DLD1 (cell line): Measurements from ENCODE around the gene UNC5A.

Experiments
- in situ Hi-C: cut with HindIII; loops from 2 replicates; pipeline ENCODE4 v1.10.0; 2017; ENCODE audit warnings: low sequenced_read_pairs

The UNC5A gene

GRCh38 chr5:176781638-176782570 is 28.5 kb upstream of the UNC5A start:
- in situ Hi-C loops: no loop called here

GRCh38 chr5:176784218-176785165 is 25.9 kb upstream of the UNC5A start:
- in situ Hi-C loops: no loop called here

- in situ Hi-C loops: no loop called here
These were observed 24.9 kb upstream of the UNC5A start for GRCh38 chr5:176785184-176786145.

GRCh38 chr5:176787676-176788075 is 22.7 kb upstream of the UNC5A start:
- in situ Hi-C loops: no loop called here

- in situ Hi-C loops: no loop called here
These were observed 22.3 kb upstream of the UNC5A start for GRCh38 chr5:176788091-176788490.

- in situ Hi-C loops: no loop called here
These were observed 21.2 kb upstream of the UNC5A start for GRCh38 chr5:176788941-176789872.

GRCh38 chr5:176789873-176790615 is 20.3 kb upstream of the UNC5A start:
- in situ Hi-C loops: no loop called here

- in situ Hi-C loops: no loop called here
These were observed 19.4 kb upstream of the UNC5A start for GRCh38 chr5:176790941-176791340.

- in situ Hi-C loops: no loop called here
These were observed 17.6 kb upstream of the UNC5A start for GRCh38 chr5:176792655-176793342.

GRCh38 chr5:176793343-176793699 is 17.0 kb upstream of the UNC5A start:
- in situ Hi-C loops: no loop called here

- in situ Hi-C loops: no loop called here
These were observed 16.6 kb upstream of the UNC5A start for GRCh38 chr5:176793736-176794135.

GRCh38 chr5:176794509-176794908 is 15.8 kb upstream of the UNC5A start:
- in situ Hi-C loops: no loop called here

GRCh38 chr5:176796411-176796810 is 13.9 kb upstream of the UNC5A start:
- in situ Hi-C loops: no loop called here

GRCh38 chr5:176796970-176797369 is 13.4 kb upstream of the UNC5A start:
- in situ Hi-C loops: no loop called here

GRCh38 chr5:176797456-176798050 is 12.8 kb upstream of the UNC5A start:
- in situ Hi-C loops: no loop called here

- in situ Hi-C loops: no loop called here
These were observed 12.1 kb upstream of the UNC5A start for GRCh38 chr5:176798086-176798876.

- in situ Hi-C loops: no loop called here
These were observed 11.4 kb upstream of the UNC5A start for GRCh38 chr5:176798949-176799348.
